GM21515 (cell line): Measurements from ENCODE around the gene CHST14.

ENCODE experiments used
- ATAC-seq: cut with Tn5 transposase; IDR thresholded peaks from one replicate; pipeline ENCODE4 v1.9.1; 2021; ENCODE audit not compliant: unreplicated experiment

Gene CHST14

DNA sequence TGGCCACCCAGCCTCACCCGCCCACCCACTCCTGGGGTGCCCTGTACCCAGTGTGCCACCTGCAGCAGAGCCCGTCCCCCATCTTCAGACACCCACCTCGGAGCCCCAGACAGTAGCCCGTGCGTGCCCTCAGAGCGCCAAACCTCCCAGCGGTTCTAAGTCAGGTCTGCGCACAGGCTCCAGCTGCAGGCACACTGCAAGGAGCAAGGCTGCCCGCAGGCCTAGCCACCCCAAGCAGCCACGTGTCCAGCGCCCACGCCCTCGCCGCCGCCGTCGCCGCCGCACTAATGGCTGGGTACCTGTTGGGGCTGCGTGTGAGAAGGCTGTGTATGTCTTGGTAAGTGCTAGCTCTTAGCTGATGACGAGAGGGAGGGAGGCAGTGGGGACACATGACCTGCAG, 8.8 kb upstream of the CHST14 start:
- no peak for ATAC-seq

DNA sequence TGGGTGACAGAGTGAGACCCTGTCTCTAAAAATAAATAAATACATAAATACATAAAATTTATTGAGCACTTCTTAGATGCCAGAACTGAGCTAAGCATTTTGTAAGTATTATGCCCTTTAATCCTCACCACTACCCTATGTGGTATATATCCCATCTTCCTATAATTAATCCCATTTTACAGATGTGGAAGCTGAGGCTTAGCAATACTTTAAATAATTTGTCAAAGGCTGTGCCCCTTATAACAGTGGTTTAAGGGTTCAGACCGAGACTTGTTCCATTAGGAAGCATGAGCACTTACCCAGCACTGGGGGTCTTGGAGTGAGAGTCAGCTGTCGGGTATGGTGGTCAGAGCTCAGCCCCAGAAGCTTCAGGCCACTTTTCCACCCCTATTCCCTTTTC, 7.5 kb upstream of the CHST14 start:
- no peak for ATAC-seq

DNA sequence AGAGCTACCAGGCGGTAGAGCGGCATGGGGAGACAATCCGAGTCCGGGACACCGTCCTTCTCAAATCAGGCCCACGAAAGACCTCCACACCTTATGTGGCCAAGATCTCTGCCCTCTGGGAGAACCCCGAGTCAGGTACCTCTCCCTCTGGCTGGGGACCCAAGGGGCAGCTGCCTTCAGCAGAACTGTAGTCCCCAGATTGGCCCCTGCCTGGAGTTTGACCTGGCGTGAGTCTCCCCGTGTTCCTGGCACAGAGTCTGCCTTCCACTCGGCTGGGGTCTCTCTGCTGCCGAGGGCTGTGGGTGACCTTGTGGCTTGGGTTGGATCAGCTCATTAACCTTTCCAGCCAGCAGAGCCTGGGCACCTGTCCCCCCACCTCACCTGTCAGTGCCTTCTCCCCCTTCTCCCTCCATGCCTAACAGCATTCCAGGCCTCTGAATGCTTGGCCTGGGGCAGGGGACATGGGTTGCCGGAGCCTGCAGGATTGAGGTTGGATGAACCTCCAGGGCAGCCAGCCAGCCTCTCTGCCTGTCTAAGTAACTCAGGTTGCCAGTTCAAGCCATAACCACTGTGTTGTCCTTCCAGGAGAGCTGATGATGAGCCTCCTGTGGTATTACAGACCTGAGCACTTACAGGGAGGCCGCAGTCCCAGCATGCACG, 6.8 kb upstream of the CHST14 start:
- ATAC-seq: no peak

DNA sequence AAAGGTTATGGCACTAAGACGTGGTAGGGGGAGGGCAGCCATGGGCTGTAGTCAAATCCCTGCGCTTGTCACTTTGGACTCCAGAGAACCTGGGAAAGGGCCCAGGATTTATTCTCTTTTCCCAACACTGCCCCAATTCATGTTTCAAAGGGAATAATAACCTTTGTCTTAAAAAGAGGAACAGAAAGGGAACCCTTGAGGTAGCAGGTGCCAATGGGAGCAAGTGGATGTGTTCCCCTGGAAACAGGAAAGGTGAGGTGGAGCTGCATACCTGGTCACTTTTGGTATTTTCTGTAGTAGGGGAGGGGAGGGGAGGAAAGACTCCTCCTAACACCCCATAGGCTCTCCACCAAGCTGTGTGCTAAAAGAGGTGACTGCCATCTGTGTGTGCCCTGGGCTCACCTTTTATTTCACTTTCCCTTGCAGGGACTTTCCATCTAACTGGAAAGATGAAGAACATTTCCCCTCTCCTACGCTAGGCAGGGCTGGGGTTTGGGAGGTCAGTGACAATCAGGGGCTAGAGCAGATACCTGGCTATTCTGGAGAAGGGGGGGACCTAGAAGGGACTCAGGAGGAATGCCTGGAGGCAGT, 6.1 kb upstream of the CHST14 start:
- no peak for ATAC-seq

DNA sequence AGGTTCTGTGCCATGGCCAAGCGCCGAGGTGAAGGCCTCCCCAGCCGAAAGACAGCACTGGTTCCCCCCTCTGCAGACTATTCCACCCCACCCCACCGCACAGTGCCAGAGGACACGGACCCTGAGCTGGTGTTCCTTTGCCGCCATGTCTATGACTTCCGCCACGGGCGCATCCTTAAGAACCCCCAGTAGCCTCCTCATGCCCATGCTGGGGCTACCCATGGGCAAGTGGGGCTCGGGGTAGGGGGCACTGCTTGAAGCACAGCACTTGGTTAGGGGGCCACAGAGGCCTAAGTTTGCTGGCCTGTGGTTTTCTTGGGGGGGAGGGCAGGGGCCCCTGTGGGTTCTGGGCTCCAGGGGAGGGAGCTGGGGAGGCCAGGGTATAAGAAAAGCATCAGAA, 4.8 kb upstream of the CHST14 start:
- no peak for ATAC-seq

DNA sequence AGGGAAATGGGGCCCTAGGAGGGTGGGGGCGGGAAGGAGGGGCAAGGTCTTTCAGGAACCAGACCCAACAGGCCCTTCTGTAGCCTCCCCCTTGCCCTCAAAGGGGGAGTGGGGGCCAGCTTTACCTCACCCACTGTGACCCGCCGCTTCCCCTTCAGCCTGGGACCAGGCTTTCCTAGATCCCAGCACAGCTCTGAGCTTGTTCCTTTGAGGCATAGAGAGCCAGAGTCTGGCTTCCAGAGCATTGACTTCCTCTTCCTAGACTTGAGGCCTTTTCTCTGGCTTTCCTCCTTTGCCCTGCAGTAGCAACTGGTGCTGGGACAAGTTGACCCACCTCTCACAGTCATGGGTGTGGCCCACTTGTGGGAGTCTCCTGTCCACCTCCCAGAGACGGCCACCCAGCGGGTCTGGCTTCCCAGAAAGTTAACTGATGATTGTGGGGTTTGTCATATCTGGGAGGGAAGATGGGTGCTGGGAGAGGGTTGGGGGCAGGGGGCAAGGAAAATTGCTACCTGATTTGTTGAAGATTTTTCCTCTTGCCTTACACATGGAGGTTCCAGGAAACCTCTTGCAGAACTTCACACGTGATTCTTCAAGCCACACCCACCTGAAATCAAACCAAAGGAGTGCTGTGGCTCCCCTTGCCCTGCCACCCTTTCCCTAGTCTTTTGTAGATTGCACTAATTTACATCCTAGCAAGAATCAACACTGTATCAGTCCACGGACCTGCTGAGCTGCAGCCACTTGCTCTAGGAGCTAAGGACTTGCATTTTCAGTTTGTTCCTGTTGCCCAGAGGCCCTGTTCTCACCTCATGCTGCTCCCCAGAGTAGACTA, 4.1 kb upstream of the CHST14 start:
- ATAC-seq: no peak

DNA sequence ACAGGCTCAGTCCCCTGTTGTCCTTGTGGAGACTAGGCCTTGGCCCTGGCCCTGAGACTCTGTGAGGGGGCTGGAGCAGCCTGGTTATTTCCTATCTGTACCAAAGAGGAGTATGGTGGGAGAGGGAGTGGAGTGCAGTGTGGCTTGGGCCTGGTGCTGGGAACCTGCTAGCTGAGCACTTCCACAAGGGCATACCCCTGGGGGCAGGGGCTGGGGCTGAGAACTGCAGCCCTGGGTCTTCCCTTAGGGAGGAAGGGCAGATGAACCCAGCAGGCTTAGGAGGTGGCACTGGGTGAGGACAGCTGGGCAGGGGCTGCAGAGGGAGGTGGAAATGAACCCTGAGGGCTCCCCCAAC, 3.5 kb upstream of the CHST14 start:
- no peak for ATAC-seq

DNA sequence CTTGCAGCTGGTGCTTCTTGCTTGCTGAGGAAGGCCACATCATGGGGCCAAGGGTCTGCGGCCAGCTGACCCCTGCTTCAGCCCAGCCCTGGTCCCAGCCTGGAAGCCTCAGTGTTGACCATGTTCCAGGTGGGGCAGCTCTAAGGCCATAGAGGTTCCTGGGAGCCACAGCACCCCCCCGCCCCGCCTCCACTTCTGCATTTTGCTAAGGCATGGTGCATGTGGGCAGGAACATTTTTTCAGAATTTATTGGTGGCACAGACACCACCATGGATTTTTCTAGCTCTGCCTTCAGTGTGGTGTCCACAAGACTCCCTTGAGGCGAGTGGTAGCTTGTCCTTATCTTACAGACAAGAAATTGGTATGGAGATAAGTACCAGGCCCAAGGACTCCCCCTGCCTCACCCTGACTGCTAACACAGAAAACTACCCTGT, 1.9 kb upstream of the CHST14 start:
- no peak for ATAC-seq

DNA sequence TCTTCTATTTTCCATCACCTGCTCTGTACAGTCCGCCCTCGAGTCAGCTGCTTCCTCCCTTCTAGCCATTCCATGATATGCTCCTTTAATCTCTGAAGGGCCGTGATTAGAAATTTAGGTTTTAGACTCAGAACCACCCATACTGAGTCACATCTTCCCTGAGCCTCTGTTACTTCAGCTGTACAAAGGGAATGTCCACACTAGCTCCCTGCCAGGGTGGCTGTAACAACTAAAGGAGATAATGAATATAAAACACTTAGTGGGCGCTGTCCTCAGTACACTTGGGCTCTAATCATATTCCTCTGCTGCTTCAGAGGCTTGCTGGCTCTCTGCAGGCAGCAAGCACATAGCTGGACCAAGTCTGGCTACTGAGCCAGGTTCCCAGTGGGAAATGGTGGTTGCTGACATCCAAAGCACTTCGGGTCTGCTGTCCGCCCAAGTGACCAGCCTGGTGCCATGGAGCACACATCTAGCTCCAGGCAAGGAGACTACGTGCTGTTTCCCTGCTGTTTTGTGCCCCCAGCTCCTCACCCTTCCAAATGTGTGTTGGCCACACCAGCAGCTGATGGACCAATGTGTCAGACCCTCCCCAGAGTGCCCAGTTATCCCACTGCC, 901 bp upstream of the CHST14 start:
- no peak for ATAC-seq

DNA sequence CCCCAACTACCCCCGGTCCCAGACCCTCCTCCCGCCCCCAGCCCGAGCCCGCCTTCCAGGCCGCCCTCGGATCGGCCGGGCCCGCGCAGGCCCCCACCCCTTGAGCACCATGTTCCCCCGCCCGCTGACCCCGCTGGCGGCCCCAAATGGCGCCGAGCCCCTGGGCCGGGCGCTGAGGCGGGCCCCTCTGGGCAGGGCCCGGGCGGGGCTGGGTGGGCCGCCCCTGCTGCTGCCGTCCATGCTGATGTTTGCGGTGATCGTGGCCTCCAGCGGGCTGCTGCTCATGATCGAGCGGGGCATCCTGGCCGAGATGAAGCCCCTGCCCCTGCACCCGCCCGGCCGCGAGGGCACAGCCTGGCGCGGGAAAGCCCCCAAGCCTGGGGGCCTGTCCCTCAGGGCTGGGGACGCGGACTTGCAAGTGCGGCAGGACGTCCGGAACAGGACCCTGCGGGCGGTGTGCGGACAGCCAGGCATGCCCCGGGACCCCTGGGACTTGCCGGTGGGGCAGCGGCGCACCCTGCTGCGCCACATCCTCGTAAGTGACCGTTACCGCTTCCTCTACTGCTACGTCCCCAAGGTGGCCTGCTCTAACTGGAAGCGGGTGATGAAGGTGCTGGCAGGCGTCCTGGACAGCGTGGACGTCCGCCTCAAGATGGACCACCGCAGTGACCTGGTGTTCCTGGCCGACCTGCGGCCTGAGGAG, 472 bp downstream of the CHST14 start:
- ATAC-seq: no peak

DNA sequence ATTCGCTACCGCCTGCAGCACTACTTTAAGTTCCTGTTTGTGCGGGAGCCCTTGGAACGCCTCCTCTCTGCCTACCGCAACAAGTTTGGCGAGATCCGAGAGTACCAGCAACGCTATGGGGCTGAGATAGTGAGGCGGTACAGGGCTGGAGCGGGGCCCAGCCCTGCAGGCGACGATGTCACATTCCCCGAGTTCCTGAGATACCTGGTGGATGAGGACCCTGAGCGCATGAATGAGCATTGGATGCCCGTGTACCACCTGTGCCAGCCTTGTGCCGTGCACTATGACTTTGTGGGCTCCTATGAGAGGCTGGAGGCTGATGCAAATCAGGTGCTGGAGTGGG, 995 bp downstream of the CHST14 start:
- no peak for ATAC-seq

DNA sequence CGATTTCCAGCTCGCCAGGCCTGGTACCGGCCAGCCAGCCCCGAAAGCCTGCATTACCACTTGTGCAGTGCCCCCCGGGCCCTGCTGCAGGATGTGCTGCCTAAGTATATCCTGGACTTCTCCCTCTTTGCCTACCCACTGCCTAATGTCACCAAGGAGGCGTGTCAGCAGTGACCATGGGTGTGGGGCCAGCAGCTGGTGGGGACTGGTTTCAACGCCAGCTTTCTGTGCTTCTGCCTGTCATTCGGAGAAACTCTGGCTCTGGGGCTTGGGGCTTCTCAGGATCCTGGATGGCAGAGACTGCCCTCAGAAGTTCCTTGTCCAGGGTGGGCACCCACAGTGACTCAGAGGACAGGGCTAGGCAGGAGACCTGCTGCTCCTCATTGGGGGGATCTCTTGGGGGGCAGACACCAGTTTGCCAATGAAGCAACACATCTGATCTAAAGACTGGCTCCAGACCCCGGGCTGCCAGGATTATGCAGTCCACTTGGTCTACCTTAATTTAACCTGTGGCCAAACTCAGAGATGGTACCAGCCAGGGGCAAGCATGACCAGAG, 1.5 kb downstream of the CHST14 start:
- no peak for ATAC-seq

DNA sequence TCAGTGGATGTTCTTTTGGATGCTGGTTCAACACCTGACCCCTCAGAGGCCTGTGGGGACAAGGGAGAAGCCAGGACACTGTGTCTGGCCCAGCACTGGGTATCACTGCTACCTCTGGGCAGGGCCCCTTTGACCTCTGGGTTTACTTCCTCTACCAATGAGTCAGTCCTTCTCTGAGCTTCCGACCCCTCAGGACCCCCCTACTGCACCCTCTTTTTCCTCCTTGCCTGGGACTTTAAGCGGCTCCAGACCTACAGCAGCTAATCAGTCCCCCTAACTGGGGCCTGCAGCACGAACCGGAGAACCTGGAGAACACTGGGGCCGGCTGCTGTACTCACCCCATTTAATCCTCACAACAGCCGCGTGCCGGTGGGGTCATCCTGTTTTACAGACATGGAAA, 3.8 kb downstream of the CHST14 start:
- ATAC-seq: no peak

DNA sequence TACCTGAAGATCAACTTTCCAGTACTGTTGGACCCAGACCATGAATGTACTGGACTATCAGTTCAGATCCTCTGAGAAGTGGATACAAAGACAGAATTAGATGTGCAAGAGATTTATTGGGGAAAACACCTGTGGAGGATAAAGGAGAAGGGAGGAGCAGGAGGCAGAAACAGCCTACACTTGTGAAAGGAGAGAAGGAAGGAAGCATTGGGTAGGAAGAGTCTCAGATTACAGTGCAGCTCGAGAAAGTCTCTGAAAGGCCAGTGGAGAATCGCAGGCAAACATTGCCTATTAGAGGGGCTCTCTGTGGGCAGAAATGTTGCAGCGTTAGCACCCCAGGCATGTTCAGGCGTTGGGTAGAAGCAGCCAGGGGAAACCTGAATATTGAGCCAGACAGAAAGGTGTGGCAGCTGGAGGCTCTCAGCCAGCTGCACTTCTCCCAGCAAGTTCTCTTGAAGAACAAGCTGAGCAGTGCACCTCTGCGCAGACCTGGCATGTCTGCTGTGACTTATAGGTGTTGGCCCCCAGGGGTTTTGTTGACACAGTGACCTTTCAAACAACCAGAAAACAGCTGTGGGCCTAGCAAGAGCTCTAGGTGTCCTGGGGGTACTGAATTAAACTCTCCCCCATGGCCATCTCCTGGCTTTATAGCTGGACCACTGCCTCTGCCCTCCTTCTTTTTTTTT, 7.0 kb downstream of the CHST14 start:
- ATAC-seq: no peak

DNA sequence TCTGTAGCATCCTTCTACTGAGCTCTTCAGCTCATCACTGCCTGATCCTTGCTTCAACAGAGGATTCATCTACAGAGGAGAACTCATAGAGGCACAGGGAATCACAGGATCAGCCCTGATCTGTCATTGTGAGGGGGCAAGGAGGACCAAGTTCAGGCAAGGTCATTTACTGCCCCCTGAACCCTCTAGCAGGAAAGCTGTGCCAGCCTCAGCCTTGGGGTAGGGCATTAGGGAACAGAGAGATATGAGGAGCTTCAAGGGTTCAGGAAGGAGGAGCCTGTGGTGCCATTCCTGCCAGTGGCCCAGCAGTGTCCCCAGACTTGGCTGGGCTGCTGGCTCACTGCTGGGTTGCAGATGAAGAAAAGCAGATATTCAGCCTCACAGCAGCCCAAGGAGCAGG, 8.2 kb downstream of the CHST14 start:
- ATAC-seq: no peak

DNA sequence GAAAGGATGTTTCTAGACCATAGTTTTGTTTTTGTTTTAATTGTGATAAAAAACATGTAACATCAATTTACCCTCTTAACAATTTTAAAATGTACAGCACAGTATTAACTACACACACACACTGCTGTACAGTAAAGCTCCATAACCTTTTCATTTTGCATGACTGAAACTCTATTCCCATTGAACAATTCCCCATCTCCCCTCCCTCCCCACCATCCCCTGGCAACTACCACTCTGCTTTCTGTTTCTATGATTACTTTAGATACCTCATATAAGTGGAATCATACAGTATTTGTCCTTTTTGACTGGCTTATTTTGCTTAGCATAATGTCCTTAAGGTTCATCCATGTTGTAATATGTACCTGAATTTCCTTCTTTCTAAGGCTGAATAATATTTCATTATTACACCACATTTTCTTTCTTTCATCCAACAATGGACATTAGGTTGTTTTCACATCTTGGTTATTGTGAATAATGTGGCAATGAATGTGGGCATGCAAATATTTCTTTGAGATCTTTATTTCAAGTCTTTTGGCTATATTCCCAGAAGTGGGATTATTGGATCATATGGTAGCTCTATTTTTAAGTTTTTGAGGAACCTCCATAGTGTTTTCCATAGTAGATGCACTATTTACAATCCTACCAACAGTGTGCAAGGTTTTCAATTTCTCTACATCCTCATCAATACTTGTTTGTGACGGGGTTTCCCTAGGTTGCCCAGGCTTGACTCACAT, 10.7 kb downstream of the CHST14 start:
- no peak for ATAC-seq

DNA sequence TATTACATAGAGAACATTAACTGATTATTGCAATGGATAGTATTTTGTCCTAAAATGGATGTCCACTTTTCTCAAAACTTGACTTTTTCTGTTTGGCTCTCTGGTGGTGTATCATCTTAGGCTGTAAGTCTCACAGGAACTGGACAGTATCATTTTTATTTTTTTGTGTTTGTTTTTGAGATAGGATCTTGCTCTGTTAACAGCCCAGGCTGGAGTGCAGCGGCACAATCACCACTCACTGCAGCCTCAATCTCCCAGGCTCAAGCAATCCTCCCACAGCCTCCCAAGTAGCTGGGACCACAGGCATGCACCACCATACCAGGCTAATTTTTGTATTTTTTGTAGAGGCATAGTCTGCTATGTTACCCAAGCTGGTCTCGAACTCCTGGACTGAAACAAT, 13.1 kb downstream of the CHST14 start:
- ATAC-seq: no peak

DNA sequence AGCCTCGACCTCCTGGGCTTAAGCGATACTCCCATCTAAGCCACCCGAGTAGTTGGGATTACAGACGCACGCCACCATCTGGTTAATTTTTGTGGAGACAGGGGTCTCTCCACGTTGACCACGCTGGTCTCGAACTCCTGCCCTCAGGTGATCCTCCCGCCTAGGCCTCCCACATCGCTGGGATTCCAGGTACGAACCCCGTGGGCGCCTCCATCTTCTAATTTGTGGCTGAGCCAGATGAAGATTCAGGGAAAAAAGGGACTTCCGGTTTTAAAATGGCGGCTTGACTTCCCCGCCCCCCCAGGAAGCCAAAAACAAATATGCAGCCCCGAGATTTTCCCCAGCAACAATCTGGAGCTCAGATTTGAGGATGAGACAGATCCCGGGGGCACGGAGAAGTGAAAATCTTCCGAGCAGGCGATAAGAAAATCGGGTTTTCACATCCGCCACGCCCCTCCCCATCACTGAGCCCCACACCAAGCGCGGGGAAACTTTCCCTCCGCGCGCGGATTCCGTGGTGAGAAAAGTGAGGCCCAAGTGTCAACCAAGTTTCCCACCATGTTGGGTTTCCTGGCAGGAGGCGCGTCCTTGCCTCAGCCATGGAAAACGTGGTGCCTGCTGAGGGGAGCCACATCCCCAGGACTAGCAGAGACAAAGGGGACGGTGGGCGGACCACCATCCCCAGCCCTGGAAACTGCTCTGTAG, 15.4 kb downstream of the CHST14 start:
- no peak for ATAC-seq
